ENCODE measurements around the gene FUNDC2. TPM values are rescaled to one million over a fixed set of nuclear protein-coding genes. Genes with fewer than 3 reads are reported as not detected.

Gene FUNDC2
- total and polyA plus RNA-seq, 10 of the 15 experiments (the other 5 are each of a cell fraction or from before 2014, with no cell fraction given): 70.5 to 353 (median 165) TPM

DNA sequence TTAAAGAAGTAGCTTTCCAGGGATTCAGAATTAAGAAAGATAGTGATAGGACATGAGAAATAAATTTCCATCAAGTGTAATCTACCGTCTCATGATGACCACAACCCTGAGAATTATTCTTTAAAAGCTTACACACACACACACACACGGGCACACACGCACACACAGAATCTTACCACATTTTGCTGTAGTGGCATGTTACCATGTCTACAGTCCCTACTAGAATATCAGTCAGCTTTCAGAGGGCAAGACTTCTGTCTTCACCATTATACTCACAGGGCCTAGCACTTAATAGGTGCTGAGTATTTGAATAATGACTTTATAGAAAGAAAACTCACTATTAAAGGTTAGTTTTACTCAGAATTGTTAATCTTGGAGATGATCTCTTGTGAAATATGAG lies 28.9 kb downstream of the FUNDC2 start:
- Histone ChIP-seq H3K79me2 (ENCODE audit: control insufficient read depth, insufficient read depth, low read length) (no peaks in the 10 kb centered on the region), H3K27ac (ENCODE audit: control insufficient read depth, insufficient read depth) (no peak overlapping the region), H3K4me2 (ENCODE audit: control insufficient read depth, insufficient read depth) (no peak overlapping the region), H3K27me3 (replicated peaks in 1 of 2; ENCODE audit: control insufficient read depth in 2 of 2, insufficient read depth in 2 of 2, low read length in 1 of 2) (no peaks in the 10 kb centered on the region), H2AFZ (ENCODE audit: control insufficient read depth, low read depth, low read length) (no peak overlapping the region), H3K9ac (ENCODE audit: control insufficient read depth, insufficient read depth, low read length) (no peak overlapping the region), H4K20me1 (ENCODE audit: control insufficient read depth, insufficient read depth) (no peaks in the 10 kb centered on the region), H3K9me3 (replicated peaks; ENCODE audit: control insufficient read depth, insufficient read depth, low read length) (no peaks in the 10 kb centered on the region), H3K4me3 (no peak overlapping the region), H3K4me1 (ENCODE audit: control insufficient read depth, insufficient read depth, low read length) (no peaks in the 10 kb centered on the region; the same call in 1 of the 2 replicates), H3K36me3 (ENCODE audit: control insufficient read depth in 2 of 2, insufficient read depth in 2 of 2, low read length in 1 of 2) (no peaks in the 10 kb centered on the region; a peak in 2 of 4 replicates)
- 68% methylated on average over 3 of the region's 3 CpGs for WGBS (ENCODE audit: insufficient coverage, insufficient replicate concordance, low lambda C conversion rate, missing lambda C conversion rate)
- RAD21 ChIA-PET (ENCODE audit: unreplicated experiment): interaction anchor here (2.2 to 3.4 kb wide), 3 partner anchors 67 to 137 kb away, joined by 17 to 29 read pairs (median 21); no protein-coding TSS in a partner anchor
- no peak for DNase-seq (ENCODE audit: low read depth, low spot score)
- TF ChIP-seq EZH2 (IDR thresholded peaks at IDR 0.05; ENCODE audit: borderline replicate concordance, control insufficient read depth, low read depth, low read length) (no peak), YBX1 (IDR thresholded peaks at IDR 0.05) (no peak), ATF7 (IDR thresholded peaks at IDR 0.05; ENCODE audit: low read depth) (no peak), IRF5 (IDR thresholded peaks at IDR 0.05; ENCODE audit: borderline replicate concordance) (no peak)
- CTCF ChIA-PET: interaction anchor here (1.0 to 6.4 kb wide), 7 partner anchors 8 to 138 kb away, joined by 3 to 181 read pairs (median 6); no protein-coding TSS in a partner anchor
- SMC1A ChIA-PET (ENCODE audit: uncharacterized antibody, unreplicated experiment): interaction anchor here (1.2 to 5.2 kb wide), 4 partner anchors 8 to 138 kb away, joined by 3 to 145 read pairs (median 4); no protein-coding TSS in a partner anchor
- BruUV-seq (replicated peaks): no TSS peak
- in situ Hi-C loops (cut with MboI) (loop anchor here (5.0 kb wide), 1 partner anchor 73 kb away; no protein-coding TSS in a partner anchor), intact Hi-C loops (cut with micrococcal nuclease; ENCODE audit: unreplicated experiment) (loop anchor here (5.0 kb wide), 1 partner anchor 138 kb away; no protein-coding TSS in a partner anchor)
- no peak for FAIRE-seq
- POLR2A ChIA-PET: no interaction called here
- ATAC-seq: no peak
